Mesendoderm (in vitro differentiated cells): ENCODE measurements around the gene WASF2.

Experiments
- DNase-seq: peaks from one replicate; pipeline ENCODE4 v3.0.0; 2013
- H2AK5ac ChIP-seq: 2 replicates; pipeline ENCODE4 v1.6.1; 2013; ENCODE audit warnings: low read length, inconsistent platforms
- H2BK120ac ChIP-seq: 2 replicates; pipeline ENCODE4 v1.6.1; 2013; ENCODE audit warnings: low read depth, mild to moderate bottlenecking, low read length, moderate library complexity, mixed read lengths
- H2BK15ac ChIP-seq: replicated peaks from 2 replicates; pipeline ENCODE4 v1.6.1; 2013; ENCODE audit warnings: low read depth, mild to moderate bottlenecking, moderate library complexity
- H2BK5ac ChIP-seq: 2 replicates; pipeline ENCODE4 v1.6.1; 2013; ENCODE audit warnings: low read length, inconsistent platforms
- H3K18ac ChIP-seq: 2 replicates; pipeline ENCODE4 v1.6.1; 2013; ENCODE audit warnings: mild to moderate bottlenecking, low read length, mixed read lengths
- H3K23ac ChIP-seq: one replicate; pipeline ENCODE4 v1.6.1; 2013; ENCODE audit warnings: low read length
- H3K27ac ChIP-seq: 2 replicates; pipeline ENCODE4 v1.5.1; 2013; ENCODE audit warnings: low read depth, mild to moderate bottlenecking, inconsistent platforms, low read length, moderate library complexity
- H3K27me3 ChIP-seq: 2 replicates; pipeline ENCODE4 v1.6.1; 2013; ENCODE audit warnings: low read length, control low read depth, mild to moderate bottlenecking, inconsistent platforms; ENCODE audit not compliant: insufficient read depth, poor library complexity
- H3K36me3 ChIP-seq: 2 replicates; pipeline ENCODE4 v1.6.1; 2013; ENCODE audit warnings: low read length, inconsistent platforms; ENCODE audit not compliant: control insufficient read depth, insufficient read depth
- H3K4ac ChIP-seq: one replicate; pipeline ENCODE4 v1.6.1; 2013; ENCODE audit warnings: low read depth, mild to moderate bottlenecking, low read length, moderate library complexity
- H3K4me1 ChIP-seq: 2 replicates; pipeline ENCODE4 v1.6.1; 2013; ENCODE audit warnings: low read depth, low read length, inconsistent platforms; ENCODE audit not compliant: control insufficient read depth
- H3K4me2 ChIP-seq: 2 replicates; pipeline ENCODE4 v1.6.1; 2013; ENCODE audit warnings: low read length
- H3K4me3 ChIP-seq: 2 replicates; pipeline ENCODE4 v1.5.1; 2013; ENCODE audit warnings: mild to moderate bottlenecking, low read length
- H3K56ac ChIP-seq: one replicate; pipeline ENCODE4 v1.6.1; 2013; ENCODE audit warnings: low read length
- H3K79me1 ChIP-seq: 2 replicates; pipeline ENCODE4 v1.6.1; 2013; ENCODE audit warnings: low read length, inconsistent platforms
- H3K79me2 ChIP-seq: 2 replicates; pipeline ENCODE4 v1.6.1; 2013; ENCODE audit warnings: mild to moderate bottlenecking, low read length; ENCODE audit not compliant: control insufficient read depth, insufficient read depth
- H3K9ac ChIP-seq: 2 replicates; pipeline ENCODE4 v1.6.1; 2013; ENCODE audit warnings: low read length, inconsistent platforms
- H4K5ac ChIP-seq: one replicate; pipeline ENCODE4 v1.6.1; 2013; ENCODE audit warnings: low read length
- H4K8ac ChIP-seq: one replicate; pipeline ENCODE4 v1.6.1; 2013; ENCODE audit warnings: low read depth, mild to moderate bottlenecking, control low read depth, low read length, moderate library complexity
- WGBS: extraction: QIAGEN DNeasy Blood & Tissue Kit; methylation state at CpG from one replicate; pipeline ENCODE4 v1.1.7; 2013; ENCODE audit warnings: low lambda C conversion rate, missing lambda C conversion rate; ENCODE audit not compliant: insufficient coverage; ENCODE audit errors: extremely low coverage; 5-methylcytosine and 5-hydroxymethylcytosine counted together

The WASF2 gene

DNA sequence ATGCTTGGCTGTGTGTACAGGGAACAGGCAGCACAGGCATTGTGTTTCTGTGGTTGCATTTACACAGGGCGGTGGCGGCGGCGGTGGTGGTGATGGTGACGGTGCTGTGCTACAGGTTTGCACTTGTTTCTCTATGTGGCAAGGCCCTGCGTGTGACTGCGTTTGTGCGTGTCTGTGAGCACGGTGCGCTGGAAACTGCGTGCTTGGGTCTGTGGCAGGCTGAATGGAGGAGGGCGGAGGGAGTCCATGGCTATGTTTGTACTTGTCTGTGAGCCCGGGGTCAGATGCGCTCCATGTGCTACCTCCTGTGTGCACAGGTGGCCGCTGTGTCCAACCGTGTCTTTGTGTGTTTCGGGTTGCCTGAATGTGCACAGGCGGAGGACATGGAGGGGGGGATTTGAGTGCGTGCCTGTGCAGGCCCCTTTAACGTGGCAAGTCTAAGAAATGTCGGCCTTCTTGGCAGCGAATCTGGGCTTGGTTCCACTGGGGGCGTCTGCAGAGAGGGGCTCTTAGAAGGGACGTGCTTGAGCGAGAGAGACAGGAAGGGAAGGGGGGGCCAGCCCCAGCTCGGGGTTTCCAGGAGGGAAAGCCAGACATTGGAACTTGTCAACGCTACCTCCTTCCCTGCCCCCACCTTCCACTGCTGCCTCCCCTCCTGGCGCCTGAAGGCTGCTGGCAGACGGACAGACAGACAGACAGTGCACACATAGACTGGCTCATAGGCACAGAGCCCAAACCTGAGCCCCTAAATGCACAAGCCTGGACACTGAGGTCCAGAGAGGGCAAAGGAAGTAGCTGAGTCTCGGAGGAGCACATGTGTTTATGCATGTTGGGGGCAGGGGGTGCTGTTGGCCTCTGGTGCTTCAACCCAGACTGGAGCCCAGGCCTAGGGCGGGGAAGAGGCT is 32.7 kb upstream of the WASF2 start:
- no CpG with 5 or more reads among the region's 31 CpGs for WGBS
- Histone ChIP-seq H3K27ac (no peak overlapping the region), H3K4me2 (no peak overlapping the region), H4K8ac (no peak overlapping the region), H3K79me1 (no peaks in the 10 kb centered on the region), H2BK5ac (peak overlapping the region; percentile 41), H3K9ac (peak overlapping the region; percentile 28), H3K4me1 (peaks cover 19% of the 10 kb centered on the region), H4K5ac (no peak overlapping the region), H3K79me2 (no peaks in the 10 kb centered on the region), H2BK120ac (no peak overlapping the region), H3K56ac (peak overlapping the region; percentile 74), H3K23ac (peak overlapping the region; percentile 7), H3K4me3 (no peak overlapping the region), H3K4ac (no peak overlapping the region), H3K18ac (no peak overlapping the region), H3K36me3 (no peaks in the 10 kb centered on the region), H3K27me3 (no peaks in the 10 kb centered on the region), H2BK15ac (no peak overlapping the region), H2AK5ac (no peak overlapping the region)
- peak; percentile 79 for DNase-seq

GRCh38 chr1:27521861-27522431 is 32.0 kb upstream of the WASF2 start:
- Histone ChIP-seq H3K27me3 (no peaks in the 10 kb centered on the region), H3K4me1 (peaks cover 19% of the 10 kb centered on the region), H3K27ac (no peak overlapping the region), H3K4me2 (no peak overlapping the region), H3K79me2 (no peaks in the 10 kb centered on the region), H3K18ac (no peak overlapping the region), H3K79me1 (no peaks in the 10 kb centered on the region), H4K8ac (no peak overlapping the region), H3K4me3 (no peak overlapping the region), H3K36me3 (no peaks in the 10 kb centered on the region), H3K23ac (no peak overlapping the region), H2BK5ac (no peak overlapping the region), H3K9ac (no peak overlapping the region), H2BK15ac (no peak overlapping the region), H2BK120ac (no peak overlapping the region), H3K4ac (no peak overlapping the region), H2AK5ac (no peak overlapping the region), H3K56ac (no peak overlapping the region), H4K5ac (no peak overlapping the region)
- DNase-seq = no peak
- WGBS = no CpG with 5 or more reads among the region's 9 CpGs

DNA sequence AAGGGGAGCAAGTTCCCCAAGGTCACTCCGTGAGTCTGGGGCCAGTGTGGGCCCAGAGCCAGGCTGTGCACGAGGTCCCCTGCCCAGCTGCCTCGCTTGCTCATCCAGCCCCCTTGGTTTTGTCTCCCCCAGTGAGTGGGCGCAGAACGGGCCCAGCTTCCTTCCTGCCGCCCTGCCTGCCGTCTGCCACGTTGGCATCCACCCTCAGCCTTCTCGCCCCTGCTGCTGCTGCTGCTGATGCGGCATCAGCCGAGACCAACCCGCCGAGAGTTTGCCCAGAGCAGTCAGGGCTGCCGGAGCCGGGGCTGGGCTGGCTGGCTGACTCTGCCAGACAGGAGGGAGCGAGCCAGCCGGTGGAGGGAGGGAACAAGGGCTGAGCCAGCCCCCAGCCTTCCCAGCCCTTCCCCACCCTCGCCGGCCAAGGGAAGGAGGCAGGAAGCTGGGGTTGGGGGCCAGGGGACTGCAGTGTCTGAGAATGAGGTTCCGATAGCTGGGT is 31.4 kb upstream of the WASF2 start:
- no peak overlapping the region for H3K18ac ChIP-seq
- H3K4ac ChIP-seq = no peak overlapping the region
- peaks cover 16% of the 10 kb centered on the region for H3K4me1 ChIP-seq
- H2BK15ac ChIP-seq = no peak overlapping the region
- no peak overlapping the region for H2BK120ac ChIP-seq
- H3K79me2 ChIP-seq = no peaks in the 10 kb centered on the region
- no peak for DNase-seq
- no peak overlapping the region for H3K27ac ChIP-seq
- H4K8ac ChIP-seq = no peak overlapping the region
- H2BK5ac ChIP-seq = no peak overlapping the region
- no peak overlapping the region for H3K23ac ChIP-seq
- H2AK5ac ChIP-seq = no peak overlapping the region
- H3K4me2 ChIP-seq = no peak overlapping the region
- H3K4me3 ChIP-seq = no peak overlapping the region
- H3K27me3 ChIP-seq = no peaks in the 10 kb centered on the region
- no peak overlapping the region for H3K9ac ChIP-seq
- H4K5ac ChIP-seq = no peak overlapping the region
- H3K36me3 ChIP-seq = no peaks in the 10 kb centered on the region
- no CpG with 5 or more reads among the region's 20 CpGs for WGBS
- no peak overlapping the region for H3K56ac ChIP-seq
- no peaks in the 10 kb centered on the region for H3K79me1 ChIP-seq

GRCh38 chr1:27520651-27521050 is 30.7 kb upstream of the WASF2 start:
- no peak overlapping the region for H3K9ac ChIP-seq
- H3K4ac ChIP-seq = no peak overlapping the region
- no peak for DNase-seq
- no peak overlapping the region for H3K23ac ChIP-seq
- peaks cover 12% of the 10 kb centered on the region for H3K4me1 ChIP-seq
- H3K79me1 ChIP-seq = no peaks in the 10 kb centered on the region
- no peak overlapping the region for H4K8ac ChIP-seq
- H3K36me3 ChIP-seq = no peaks in the 10 kb centered on the region
- H2AK5ac ChIP-seq = no peak overlapping the region
- WGBS = no CpG with 5 or more reads among the region's 4 CpGs
- H3K4me2 ChIP-seq = no peak overlapping the region
- H3K18ac ChIP-seq = no peak overlapping the region
- no peak overlapping the region for H2BK5ac ChIP-seq
- no peak overlapping the region for H3K27ac ChIP-seq
- no peak overlapping the region for H2BK15ac ChIP-seq
- H3K56ac ChIP-seq = no peak overlapping the region
- H2BK120ac ChIP-seq = no peak overlapping the region
- no peaks in the 10 kb centered on the region for H3K27me3 ChIP-seq
- no peaks in the 10 kb centered on the region for H3K79me2 ChIP-seq
- H4K5ac ChIP-seq = no peak overlapping the region
- no peak overlapping the region for H3K4me3 ChIP-seq

DNA sequence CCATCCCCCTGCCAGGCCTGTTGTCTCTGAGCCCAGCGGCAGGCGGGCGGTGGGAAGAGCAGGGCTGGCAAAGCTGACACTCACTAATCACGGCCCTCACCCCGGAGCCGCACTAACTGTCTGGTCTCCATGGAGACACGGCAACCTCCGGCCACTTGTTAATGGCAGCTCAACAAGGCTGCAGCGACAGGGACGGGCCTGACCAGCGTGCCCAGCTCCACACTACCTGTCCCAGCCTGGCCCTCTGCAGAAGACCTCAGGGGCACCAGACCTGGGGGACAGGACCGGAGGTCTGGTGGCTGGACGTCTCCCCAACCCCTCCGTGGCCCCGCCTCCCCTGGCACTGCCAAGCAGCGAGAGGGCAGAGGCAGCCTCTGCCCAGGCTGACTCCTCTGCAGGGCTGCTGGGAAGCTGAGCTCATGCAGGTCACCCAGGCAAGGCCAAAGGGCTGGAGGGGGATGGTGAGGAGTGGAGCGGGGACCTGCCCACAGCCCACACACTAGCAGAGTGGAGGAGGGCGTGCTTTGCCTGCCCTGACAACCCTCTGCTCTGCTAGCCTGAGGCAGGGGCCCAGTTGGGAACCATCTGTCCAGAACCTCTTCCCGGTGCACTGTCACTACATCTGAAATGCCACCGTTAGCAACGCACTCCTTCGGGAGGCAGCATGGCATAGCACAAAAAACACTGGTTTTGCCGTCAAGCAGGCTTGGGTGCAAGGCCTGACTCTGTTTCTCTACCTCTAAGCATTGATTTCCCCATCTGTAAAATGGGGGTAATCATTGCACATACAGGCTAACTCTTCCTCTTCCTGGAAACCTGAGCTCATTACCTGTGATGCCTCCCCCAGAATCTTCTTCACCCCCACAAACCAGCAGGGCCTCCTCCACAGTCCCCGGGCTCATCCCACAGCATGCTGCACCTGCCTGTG is 29.6 kb upstream of the WASF2 start:
- peak; percentile 69 for DNase-seq
- H3K18ac ChIP-seq = no peak overlapping the region
- no peak overlapping the region for H2BK15ac ChIP-seq
- H3K27me3 ChIP-seq = no peaks in the 10 kb centered on the region
- H2BK120ac ChIP-seq = no peak overlapping the region
- H4K5ac ChIP-seq = no peak overlapping the region
- H3K4me1 ChIP-seq = peaks cover 9% of the 10 kb centered on the region
- H2BK5ac ChIP-seq = no peak overlapping the region
- H3K23ac ChIP-seq = no peak overlapping the region
- no peak overlapping the region for H4K8ac ChIP-seq
- WGBS = no CpG with 5 or more reads among the region's 24 CpGs
- no peak overlapping the region for H3K4ac ChIP-seq
- no peaks in the 10 kb centered on the region for H3K79me1 ChIP-seq
- H3K56ac ChIP-seq = peak overlapping the region; percentile 36
- no peak overlapping the region for H3K9ac ChIP-seq
- no peaks in the 10 kb centered on the region for H3K79me2 ChIP-seq
- no peak overlapping the region for H3K4me2 ChIP-seq
- no peak overlapping the region for H3K4me3 ChIP-seq
- no peaks in the 10 kb centered on the region for H3K36me3 ChIP-seq
- H2AK5ac ChIP-seq = no peak overlapping the region
- H3K27ac ChIP-seq = no peak overlapping the region
